ENCODE measurements around the gene UVRAG.

DNA sequence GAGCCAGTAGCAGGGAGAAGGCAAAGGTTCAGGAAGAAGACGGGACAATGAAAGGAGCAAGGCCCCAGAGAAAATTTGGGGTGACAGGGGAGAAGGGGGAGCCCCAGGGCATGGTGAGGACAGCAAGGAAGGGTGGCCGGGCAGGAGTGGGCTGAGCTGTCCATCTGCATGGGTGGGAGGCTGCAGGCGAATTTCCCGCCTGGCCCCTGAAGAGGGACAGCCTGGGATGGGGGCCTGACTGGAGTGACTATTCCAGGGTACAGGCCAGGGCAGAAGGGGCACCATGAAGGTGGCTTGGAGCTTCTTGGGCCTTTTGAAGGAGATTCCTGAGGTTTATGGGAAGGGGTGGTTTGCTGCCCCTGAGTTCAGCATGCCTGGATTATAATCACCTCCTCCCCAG, 335.1 kb downstream of the UVRAG start:
- TF ChIP-seq, protein P1, sequence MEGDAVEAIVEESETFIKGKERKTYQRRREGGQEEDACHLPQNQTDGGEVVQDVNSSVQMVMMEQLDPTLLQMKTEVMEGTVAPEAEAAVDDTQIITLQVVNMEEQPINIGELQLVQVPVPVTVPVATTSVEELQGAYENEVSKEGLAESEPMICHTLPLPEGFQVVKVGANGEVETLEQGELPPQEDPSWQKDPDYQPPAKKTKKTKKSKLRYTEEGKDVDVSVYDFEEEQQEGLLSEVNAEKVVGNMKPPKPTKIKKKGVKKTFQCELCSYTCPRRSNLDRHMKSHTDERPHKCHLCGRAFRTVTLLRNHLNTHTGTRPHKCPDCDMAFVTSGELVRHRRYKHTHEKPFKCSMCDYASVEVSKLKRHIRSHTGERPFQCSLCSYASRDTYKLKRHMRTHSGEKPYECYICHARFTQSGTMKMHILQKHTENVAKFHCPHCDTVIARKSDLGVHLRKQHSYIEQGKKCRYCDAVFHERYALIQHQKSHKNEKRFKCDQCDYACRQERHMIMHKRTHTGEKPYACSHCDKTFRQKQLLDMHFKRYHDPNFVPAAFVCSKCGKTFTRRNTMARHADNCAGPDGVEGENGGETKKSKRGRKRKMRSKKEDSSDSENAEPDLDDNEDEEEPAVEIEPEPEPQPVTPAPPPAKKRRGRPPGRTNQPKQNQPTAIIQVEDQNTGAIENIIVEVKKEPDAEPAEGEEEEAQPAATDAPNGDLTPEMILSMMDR (IDR thresholded peaks at IDR 0.05), result no peak
- TF ChIP-seq POLR2A (IDR thresholded peaks at IDR 0.05) (no peak), EP300 (IDR thresholded peaks at IDR 0.05) (no peak)

All from tibial nerve (tissue), 4 donors.